ENCODE results near the gene ENOX2. TPM values are rescaled to one million over a fixed set of nuclear protein-coding genes. Genes with fewer than 3 reads are reported as not detected.
"Not testable (repeated sequence)": the region's sequence is repeated elsewhere in the genome, so short reads cannot be mapped to it uniquely, and the experiment has no call there.

The ENOX2 gene
- total RNA-seq, 1 donor from 2014 or later = 15.4 TPM

DNA sequence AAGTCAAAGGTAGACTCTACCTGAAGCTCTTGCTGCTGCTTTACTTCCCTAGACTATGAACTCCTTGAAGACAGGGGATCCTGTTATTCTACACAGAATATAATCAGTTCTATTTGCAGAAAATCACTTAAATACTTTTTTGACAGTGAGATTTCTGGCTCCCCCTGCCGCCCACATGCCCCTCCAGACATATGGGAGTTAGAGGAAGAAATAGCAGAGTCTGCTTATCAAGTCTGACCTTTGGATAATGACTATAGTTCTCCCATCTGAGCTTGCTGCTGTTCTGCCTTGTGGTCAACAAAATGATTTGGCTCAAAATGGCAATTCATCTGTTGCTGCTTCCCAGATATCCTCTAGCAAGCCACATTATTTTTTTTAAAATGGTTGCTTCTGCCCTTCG, 101.1 kb downstream of the ENOX2 start:
- TF ChIP-seq, protein P1, sequence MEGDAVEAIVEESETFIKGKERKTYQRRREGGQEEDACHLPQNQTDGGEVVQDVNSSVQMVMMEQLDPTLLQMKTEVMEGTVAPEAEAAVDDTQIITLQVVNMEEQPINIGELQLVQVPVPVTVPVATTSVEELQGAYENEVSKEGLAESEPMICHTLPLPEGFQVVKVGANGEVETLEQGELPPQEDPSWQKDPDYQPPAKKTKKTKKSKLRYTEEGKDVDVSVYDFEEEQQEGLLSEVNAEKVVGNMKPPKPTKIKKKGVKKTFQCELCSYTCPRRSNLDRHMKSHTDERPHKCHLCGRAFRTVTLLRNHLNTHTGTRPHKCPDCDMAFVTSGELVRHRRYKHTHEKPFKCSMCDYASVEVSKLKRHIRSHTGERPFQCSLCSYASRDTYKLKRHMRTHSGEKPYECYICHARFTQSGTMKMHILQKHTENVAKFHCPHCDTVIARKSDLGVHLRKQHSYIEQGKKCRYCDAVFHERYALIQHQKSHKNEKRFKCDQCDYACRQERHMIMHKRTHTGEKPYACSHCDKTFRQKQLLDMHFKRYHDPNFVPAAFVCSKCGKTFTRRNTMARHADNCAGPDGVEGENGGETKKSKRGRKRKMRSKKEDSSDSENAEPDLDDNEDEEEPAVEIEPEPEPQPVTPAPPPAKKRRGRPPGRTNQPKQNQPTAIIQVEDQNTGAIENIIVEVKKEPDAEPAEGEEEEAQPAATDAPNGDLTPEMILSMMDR (IDR thresholded peaks at IDR 0.05; ENCODE audit: partially characterized antibody, unreplicated experiment) = no peak
- no peak overlapping the region for H3K4me3 Mint-ChIP-seq (ENCODE audit: unreplicated experiment)
- no peaks in the 10 kb centered on the region for H3K9me3 Mint-ChIP-seq (ENCODE audit: unreplicated experiment)
- no peak for DNase-seq
- no peaks in the 10 kb centered on the region for H3K4me1 Mint-ChIP-seq (ENCODE audit: low read depth, unreplicated experiment)
- no peak overlapping the region for H3K27ac Mint-ChIP-seq (ENCODE audit: unreplicated experiment)
- H3K27me3 Mint-ChIP-seq (ENCODE audit: unreplicated experiment) = no peaks in the 10 kb centered on the region
- no peaks in the 10 kb centered on the region for H3K36me3 Mint-ChIP-seq (ENCODE audit: unreplicated experiment)

DNA sequence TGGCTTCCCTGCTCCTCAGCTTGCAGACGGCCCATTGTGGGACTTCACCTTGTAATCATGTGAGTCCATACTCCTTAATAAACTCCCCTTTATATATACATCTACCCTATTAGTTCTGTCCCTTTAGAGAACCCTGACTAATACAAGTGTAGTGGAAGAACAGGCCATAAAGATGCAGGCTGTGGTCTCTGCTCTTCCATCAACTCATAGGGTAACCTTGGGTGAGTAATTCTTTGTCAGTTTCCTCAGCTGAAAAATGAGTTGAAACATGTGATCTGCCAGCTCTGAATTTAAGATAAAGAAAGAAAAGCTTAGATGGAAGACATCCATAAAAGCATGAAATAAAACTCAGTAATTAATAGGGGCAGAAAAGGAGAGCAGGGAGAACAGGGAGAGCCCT, 103.6 kb downstream of the ENOX2 start:
- DNase-seq = no peak
- peaks cover 1% of the 10 kb centered on the region for H3K9me3 Mint-ChIP-seq (ENCODE audit: unreplicated experiment)
- H3K27ac Mint-ChIP-seq (ENCODE audit: unreplicated experiment) = no peak overlapping the region
- no peaks in the 10 kb centered on the region for H3K36me3 Mint-ChIP-seq (ENCODE audit: unreplicated experiment)
- TF ChIP-seq, protein P1 (IDR thresholded peaks at IDR 0.05; ENCODE audit: partially characterized antibody, unreplicated experiment) = no peak
- no peaks in the 10 kb centered on the region for H3K27me3 Mint-ChIP-seq (ENCODE audit: unreplicated experiment)
- no peak overlapping the region for H3K4me3 Mint-ChIP-seq (ENCODE audit: unreplicated experiment)
- no peaks in the 10 kb centered on the region for H3K4me1 Mint-ChIP-seq (ENCODE audit: low read depth, unreplicated experiment)

DNA sequence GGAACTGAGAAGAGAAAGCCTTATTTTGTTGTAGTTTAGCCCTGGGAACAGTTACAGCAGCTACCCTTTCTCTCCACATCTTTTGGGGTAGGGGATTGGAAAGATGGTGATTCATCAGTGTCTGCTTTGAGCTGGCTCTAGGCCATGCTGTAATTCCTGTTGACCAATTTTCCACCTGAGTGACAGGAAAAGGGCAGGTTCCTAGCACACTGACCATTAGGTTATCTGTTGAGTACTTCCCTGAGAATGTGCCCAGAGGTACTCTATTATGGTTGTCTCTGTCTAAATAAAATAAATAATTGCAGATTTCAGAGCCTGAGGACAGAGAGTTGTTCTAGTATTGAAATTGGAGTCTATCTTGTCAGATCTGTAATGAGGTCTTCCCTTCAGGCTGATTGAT, 109.0 kb downstream of the ENOX2 start:
- Mint-ChIP-seq H3K27me3 (ENCODE audit: unreplicated experiment) (no peaks in the 10 kb centered on the region), H3K4me1 (ENCODE audit: low read depth, unreplicated experiment) (peaks cover 8% of the 10 kb centered on the region), H3K9me3 (ENCODE audit: unreplicated experiment) (peaks cover 1% of the 10 kb centered on the region), H3K36me3 (ENCODE audit: unreplicated experiment) (no peaks in the 10 kb centered on the region), H3K27ac (ENCODE audit: unreplicated experiment) (no peak overlapping the region), H3K4me3 (ENCODE audit: unreplicated experiment) (no peak overlapping the region)
- TF ChIP-seq, protein P1 (IDR thresholded peaks at IDR 0.05; ENCODE audit: partially characterized antibody, unreplicated experiment) = no peak
- DNase-seq = no peak

DNA sequence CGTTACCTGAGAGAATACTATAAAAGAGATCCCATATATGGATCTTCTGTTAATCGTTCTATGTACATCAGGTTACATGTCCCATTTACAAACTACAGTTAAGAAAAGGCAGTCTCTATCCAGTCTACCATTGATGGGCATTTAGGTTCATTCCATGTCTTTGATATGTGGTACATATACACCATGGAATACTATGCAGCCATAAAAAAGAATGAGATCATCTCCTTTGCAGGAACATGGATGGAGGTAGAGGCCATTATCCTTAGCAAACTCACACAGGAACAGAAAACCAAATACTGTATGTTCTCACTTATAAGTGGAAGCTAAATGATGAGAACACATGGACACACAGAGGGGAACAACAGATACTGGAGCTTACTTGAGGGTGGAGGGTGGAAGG, 111.1 kb downstream of the ENOX2 start:
- not testable (repeated sequence) for DNase-seq; H3K36me3 Mint-ChIP-seq (ENCODE audit: unreplicated experiment); H3K4me1 Mint-ChIP-seq (ENCODE audit: low read depth, unreplicated experiment); H3K27me3 Mint-ChIP-seq (ENCODE audit: unreplicated experiment); H3K27ac Mint-ChIP-seq (ENCODE audit: unreplicated experiment); H3K9me3 Mint-ChIP-seq (ENCODE audit: unreplicated experiment); H3K4me3 Mint-ChIP-seq (ENCODE audit: unreplicated experiment)

DNA sequence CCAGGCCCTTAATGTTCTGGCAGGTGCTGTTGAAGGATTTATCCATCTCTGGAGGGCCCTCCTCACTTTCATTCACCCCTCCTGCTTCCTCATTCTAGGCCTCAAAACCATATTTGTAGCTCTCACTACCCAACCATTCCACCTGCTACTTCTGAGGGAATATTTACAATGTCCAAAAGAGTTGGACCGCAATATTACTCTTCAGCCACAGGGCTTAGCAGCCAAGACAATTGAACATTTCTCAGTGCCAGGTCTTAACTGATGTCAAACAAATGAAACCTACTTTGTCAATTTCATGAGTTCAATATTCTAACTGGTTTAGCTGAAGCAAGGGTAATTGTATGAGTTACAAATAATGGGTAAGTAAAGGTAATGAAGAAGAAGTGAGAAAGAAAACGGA, 113.2 kb downstream of the ENOX2 start:
- Mint-ChIP-seq H3K27me3 (ENCODE audit: unreplicated experiment) (no peaks in the 10 kb centered on the region), H3K4me1 (ENCODE audit: low read depth, unreplicated experiment) (peaks cover 8% of the 10 kb centered on the region), H3K36me3 (ENCODE audit: unreplicated experiment) (no peaks in the 10 kb centered on the region), H3K27ac (ENCODE audit: unreplicated experiment) (no peak overlapping the region), H3K4me3 (ENCODE audit: unreplicated experiment) (no peak overlapping the region), H3K9me3 (ENCODE audit: unreplicated experiment) (no peaks in the 10 kb centered on the region)
- TF ChIP-seq, protein P1 (IDR thresholded peaks at IDR 0.05; ENCODE audit: partially characterized antibody, unreplicated experiment) = no peak
- DNase-seq = no peak

Measured in glutamatergic neuron (in vitro differentiated cells).